HFFc6 (cell line): Measurements from ENCODE around the gene COX6B2. TPM values are rescaled to one million over a fixed set of nuclear protein-coding genes. Genes with fewer than 3 reads are reported as not detected.

Experiments used
- DNase-seq: peaks from one replicate; pipeline ENCODE4 v3.0.0-alpha.2; 2018
- H3K27ac Mint-ChIP-seq: 2 replicates; pipeline ENCODE4 v1.8.0; 2020; ENCODE audit warnings: mild to moderate bottlenecking, mixed read lengths
- H3K27me3 Mint-ChIP-seq: 2 replicates; pipeline ENCODE4 v1.8.0; 2021; ENCODE audit warnings: mild to moderate bottlenecking, moderate library complexity, mixed read lengths; ENCODE audit not compliant: insufficient read depth
- H3K36me3 Mint-ChIP-seq: 2 replicates; pipeline ENCODE4 v1.8.0; 2021; ENCODE audit warnings: low read depth, mixed read lengths
- H3K4me1 Mint-ChIP-seq: 2 replicates; pipeline ENCODE4 v1.8.0; 2020; ENCODE audit warnings: low read depth, mixed read lengths
- H3K4me3 Mint-ChIP-seq: 2 replicates; pipeline ENCODE4 v1.8.0; 2020; ENCODE audit warnings: mild to moderate bottlenecking, moderate library complexity, mixed read lengths
- H3K9me3 Mint-ChIP-seq: 2 replicates; pipeline ENCODE4 v1.8.0; 2020; ENCODE audit warnings: mild to moderate bottlenecking, mixed read lengths
- CTCF ChIP-seq: fragments of 200-600 bp; sonication (generic); IDR thresholded peaks from 2 replicates; pipeline ENCODE4 v1.5.0; 2021; ENCODE audit warnings: antibody characterized with exemption, mild to moderate bottlenecking
- total RNA-seq, 6 experiments: library from RNA; stranded (reverse); fragmentation: NEBNext Ultra II Directional; extraction: Animal tissue kit (Norgen Biotek cat#: 25700); gene quantifications; 2 replicates in 1 of 6; 3 replicates in 5 of 6; pipeline ENCODE4 v1.2.3, GENCODE V29; 2021

Gene COX6B2
- total RNA-seq, 6 experiments from 2014 or later, result not detected

GRCh38 chr19:55348317-55349034 lies 6.0 kb downstream of the COX6B2 start:
- H3K27me3 Mint-ChIP-seq, result peaks cover 12% of the 10 kb centered on the region
- H3K9me3 Mint-ChIP-seq, result no peaks in the 10 kb centered on the region
- TF ChIP-seq CTCF, result no peak
- no peaks in the 10 kb centered on the region; the same call in 1 of the 2 replicates for H3K36me3 Mint-ChIP-seq
- no peak overlapping the region for H3K4me3 Mint-ChIP-seq
- no peak for DNase-seq
- H3K27ac Mint-ChIP-seq, result no peak overlapping the region
- peaks cover 11% of the 10 kb centered on the region for H3K4me1 Mint-ChIP-seq

- Mint-ChIP-seq H3K27me3 (peaks cover 8% of the 10 kb centered on the region), H3K27ac (no peak overlapping the region)
These were observed 7.0 kb downstream of the COX6B2 start for GRCh38 chr19:55347442-55348009.

GRCh38 chr19:55346725-55347441 lies 7.6 kb downstream of the COX6B2 start:
- no peak for DNase-seq
- Mint-ChIP-seq H3K4me3 (no peak overlapping the region), H3K9me3 (no peaks in the 10 kb centered on the region), H3K4me1 (peaks cover 11% of the 10 kb centered on the region), H3K36me3 (no peaks in the 10 kb centered on the region; the same call in 1 of the 2 replicates), H3K27ac (no peak overlapping the region), H3K27me3 (peaks cover 6% of the 10 kb centered on the region)
- no peak for TF ChIP-seq CTCF

More at GRCh38 chr19:55347442-55348009, 7.0 kb downstream of the COX6B2 start:
- DNase-seq, result no peak
- Mint-ChIP-seq H3K36me3 (no peaks in the 10 kb centered on the region; the same call in 1 of the 2 replicates), H3K4me1 (peaks cover 11% of the 10 kb centered on the region), H3K9me3 (no peaks in the 10 kb centered on the region), H3K4me3 (no peak overlapping the region)
- no peak for TF ChIP-seq CTCF

- H3K4me1 Mint-ChIP-seq, result peaks cover 17% of the 10 kb centered on the region
- no peaks in the 10 kb centered on the region; the same call in 1 of the 2 replicates for H3K36me3 Mint-ChIP-seq
- no peak for TF ChIP-seq CTCF
- H3K27me3 Mint-ChIP-seq, result no peaks in the 10 kb centered on the region
- DNase-seq, result no peak
- no peaks in the 10 kb centered on the region for H3K9me3 Mint-ChIP-seq
- no peak overlapping the region for H3K27ac Mint-ChIP-seq
- H3K4me3 Mint-ChIP-seq, result no peak overlapping the region
These were observed 8.4 kb downstream of the COX6B2 start for GRCh38 chr19:55345818-55346724.
